Measurements from ENCODE around the gene GRIN3B.

The GRIN3B gene

DNA sequence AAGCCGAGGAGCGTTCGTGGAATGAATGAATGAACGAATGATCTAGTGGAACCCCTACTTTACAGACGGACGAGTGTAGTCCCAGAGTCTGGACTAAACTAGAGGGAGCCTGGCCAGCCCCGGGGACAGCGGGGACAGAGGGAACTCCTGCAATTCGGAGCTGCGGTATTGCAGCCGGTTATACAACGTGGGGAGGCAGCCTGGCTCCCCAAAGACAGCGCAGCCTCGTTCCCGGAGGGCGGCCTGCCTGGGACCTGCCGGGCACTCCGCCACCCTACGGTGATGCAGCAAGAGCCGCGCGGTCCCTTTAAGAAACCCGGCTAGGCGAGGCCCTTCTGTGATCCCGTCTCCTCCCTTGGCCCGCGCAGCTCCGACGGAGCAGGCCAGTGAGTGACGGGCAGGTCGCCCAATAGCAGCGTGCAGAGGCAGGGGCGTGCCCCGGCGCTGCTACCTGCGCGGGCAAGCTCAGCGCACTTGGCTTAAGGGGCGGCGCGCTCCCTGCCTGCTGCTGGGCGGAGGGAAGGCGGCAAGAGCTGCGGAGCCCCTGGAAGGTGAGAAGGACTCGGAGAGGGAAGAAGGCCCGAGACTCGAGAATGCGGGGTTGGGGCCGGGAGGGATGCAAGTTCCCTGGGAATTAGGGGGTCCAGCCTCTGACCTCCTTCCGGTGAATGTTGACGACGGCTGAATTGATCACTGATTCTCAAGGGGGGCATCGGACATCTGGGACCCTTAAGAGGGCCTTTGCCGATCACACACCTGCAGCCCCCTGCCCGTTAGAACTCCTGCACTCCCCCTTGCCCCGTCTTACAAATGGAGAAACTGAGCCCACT is 39.6 kb downstream of the GRIN3B start, which contains the start of gene ABCA7 (continued):
- TF ChIP-seq EGR2 (tag by site-specific recombination; IDR thresholded peaks at IDR 0.05; ENCODE audit: low read depth): 0 out of 2 replicates have a peak, but pooled peaks have one; percentile 9
- TF ChIP-seq CTCF (tag by site-specific recombination; IDR thresholded peaks at IDR 0.05): peak; percentile 39; the same call in 1 of the 2 replicates
- TF ChIP-seq, protein P1, sequence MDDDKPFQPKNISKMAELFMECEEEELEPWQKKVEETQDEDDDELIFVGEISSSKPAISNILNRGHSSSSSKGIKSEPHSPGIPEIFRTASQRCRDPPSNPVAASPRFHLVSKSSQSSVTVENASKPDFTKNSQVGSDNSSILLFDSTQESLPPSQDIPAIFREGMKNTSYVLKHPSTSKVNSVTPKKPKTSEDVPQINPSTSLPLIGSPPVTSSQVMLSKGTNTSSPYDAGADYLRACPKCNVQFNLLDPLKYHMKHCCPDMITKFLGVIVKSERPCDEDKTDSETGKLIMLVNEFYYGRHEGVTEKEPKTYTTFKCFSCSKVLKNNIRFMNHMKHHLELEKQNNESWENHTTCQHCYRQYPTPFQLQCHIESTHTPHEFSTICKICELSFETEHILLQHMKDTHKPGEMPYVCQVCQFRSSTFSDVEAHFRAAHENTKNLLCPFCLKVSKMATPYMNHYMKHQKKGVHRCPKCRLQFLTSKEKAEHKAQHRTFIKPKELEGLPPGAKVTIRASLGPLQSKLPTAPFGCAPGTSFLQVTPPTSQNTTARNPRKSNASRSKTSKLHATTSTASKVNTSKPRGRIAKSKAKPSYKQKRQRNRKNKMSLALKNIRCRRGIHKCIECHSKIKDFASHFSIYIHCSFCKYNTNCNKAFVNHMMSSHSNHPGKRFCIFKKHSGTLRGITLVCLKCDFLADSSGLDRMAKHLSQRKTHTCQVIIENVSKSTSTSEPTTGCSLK (tag by site-specific recombination; IDR thresholded peaks at IDR 0.05): no peak
- peak; percentile 73 for TF ChIP-seq ZBTB10 (tag by site-specific recombination; IDR thresholded peaks at IDR 0.05)
- no peak for TF ChIP-seq ZNF792 (tag by site-specific recombination; IDR thresholded peaks at IDR 0.05)
- TF ChIP-seq, protein P2, sequence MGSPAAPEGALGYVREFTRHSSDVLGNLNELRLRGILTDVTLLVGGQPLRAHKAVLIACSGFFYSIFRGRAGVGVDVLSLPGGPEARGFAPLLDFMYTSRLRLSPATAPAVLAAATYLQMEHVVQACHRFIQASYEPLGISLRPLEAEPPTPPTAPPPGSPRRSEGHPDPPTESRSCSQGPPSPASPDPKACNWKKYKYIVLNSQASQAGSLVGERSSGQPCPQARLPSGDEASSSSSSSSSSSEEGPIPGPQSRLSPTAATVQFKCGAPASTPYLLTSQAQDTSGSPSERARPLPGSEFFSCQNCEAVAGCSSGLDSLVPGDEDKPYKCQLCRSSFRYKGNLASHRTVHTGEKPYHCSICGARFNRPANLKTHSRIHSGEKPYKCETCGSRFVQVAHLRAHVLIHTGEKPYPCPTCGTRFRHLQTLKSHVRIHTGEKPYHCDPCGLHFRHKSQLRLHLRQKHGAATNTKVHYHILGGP (tag by site-specific recombination; IDR thresholded peaks at IDR 0.05): no peak
- peak; percentile 72 for TF ChIP-seq ZNF600 (tag by site-specific recombination; IDR thresholded peaks at IDR 0.05)
- no peak for TF ChIP-seq FEZF1 (tag by site-specific recombination; IDR thresholded peaks at IDR 0.05)
- TF ChIP-seq ZNF791 (tag by site-specific recombination; IDR thresholded peaks at IDR 0.05): no peak
- TF ChIP-seq TCF7L2 (IDR thresholded peaks at IDR 0.05; ENCODE audit: borderline replicate concordance, low read depth, low read length): no peak
- peak; percentile 100 for TF ChIP-seq SP2 (tag by site-specific recombination; IDR thresholded peaks at IDR 0.05)
- no peak for TF ChIP-seq GFI1B (tag by site-specific recombination; IDR thresholded peaks at IDR 0.05)
- TF ChIP-seq ZSCAN5A (tag by site-specific recombination; IDR thresholded peaks at IDR 0.05): no peak
- no peak for TF ChIP-seq ZNF221 (tag by site-specific recombination; IDR thresholded peaks at IDR 0.05; ENCODE audit: borderline replicate concordance)
- no peak for TF ChIP-seq HOXD13 (CRISPR knock-in tag; IDR thresholded peaks at IDR 0.05; ENCODE audit: borderline replicate concordance)
- TF ChIP-seq ZNF274 (IDR thresholded peaks at IDR 0.05; ENCODE audit: low read length): no peak
- TF ChIP-seq ZNF274 (tag by site-specific recombination; IDR thresholded peaks at IDR 0.05; ENCODE audit: borderline replicate concordance): no peak
- TF ChIP-seq ZNF174 (tag by site-specific recombination; IDR thresholded peaks at IDR 0.05): no peak
- no peak for TF ChIP-seq ZNF433 (tag by site-specific recombination; IDR thresholded peaks at IDR 0.05; ENCODE audit: low read depth)
- no peak for TF ChIP-seq ZNF10 (tag by site-specific recombination; IDR thresholded peaks at IDR 0.05)
- peak; percentile 13; the same call in 1 of the 2 replicates for TF ChIP-seq ZNF610 (tag by site-specific recombination; IDR thresholded peaks at IDR 0.05; ENCODE audit: borderline replicate concordance)
- 0 out of 2 replicates have a peak, but pooled peaks have one; percentile 13 for TF ChIP-seq BCL11A (tag by site-specific recombination; IDR thresholded peaks at IDR 0.05; ENCODE audit: low read depth)
- no peak for TF ChIP-seq PRDM2 (tag by site-specific recombination; IDR thresholded peaks at IDR 0.05; ENCODE audit: borderline replicate concordance)
